ENCODE results near the gene CCDC57. TPM values are rescaled to one million over a fixed set of nuclear protein-coding genes. Genes with fewer than 3 reads are reported as not detected.

The CCDC57 gene
- total and polyA plus RNA-seq, 2 of the 4 experiments (the other 2 are of a cell fraction) = 7.3 to 31.3 TPM

- H2BK20ac ChIP-seq (ENCODE audit: low read depth, low read length) = no peak overlapping the region
- H3K36me3 ChIP-seq (ENCODE audit: control insufficient read depth, insufficient read depth, low read length) = no peaks in the 10 kb centered on the region
- H4K8ac ChIP-seq (ENCODE audit: low read depth in 2 of 2, low read length in 2 of 2) = no peak overlapping the region
- H3K4me1 ChIP-seq (ENCODE audit: control insufficient read depth, insufficient read depth, low read length) = peaks cover 14% of the 10 kb centered on the region
- no peak overlapping the region for H3K4ac ChIP-seq (ENCODE audit: low read depth, low read length)
- H3K14ac ChIP-seq (replicated peaks; ENCODE audit: low read depth, low read length) = no peak overlapping the region
- WGBS, 2 experiments (ENCODE audit: extremely low coverage in 2 of 2, insufficient read length in 1 of 2) = no CpG with 5 or more reads among the region's 10 CpGs
- no peak overlapping the region for H3K4me2 ChIP-seq (ENCODE audit: low read depth, low read length)
- ATAC-seq (ENCODE audit: low read depth) = no peak
- H4K91ac ChIP-seq (ENCODE audit: insufficient read depth, low read depth, low read length) = no peak overlapping the region
- H4K5ac ChIP-seq (ENCODE audit: low read depth, low read length) = no peak overlapping the region
- H3K27me3 ChIP-seq (ENCODE audit: control insufficient read depth, insufficient read depth, low read length) = no peaks in the 10 kb centered on the region
- in situ Hi-C loops (cut with MboI; ENCODE audit: low sequenced_read_pairs) = no loop called here
- peaks cover 9 to 50% of the 10 kb centered on the region in 2 experiments; a peak in 3 of 4 replicates for H3K79me1 ChIP-seq (ENCODE audit: low read depth in 1 of 2, low read length in 2 of 2)
- H2AK5ac ChIP-seq (ENCODE audit: low read depth, low read length) = no peak overlapping the region; the same call in 1 of the 2 replicates
- dilution Hi-C loops (cut with HindIII; ENCODE audit: low sequenced_read_pairs, unreplicated experiment) = no loop called here
- H3K18ac ChIP-seq (ENCODE audit: low read depth, low read length) = no peak overlapping the region
- H3K9me3 ChIP-seq (ENCODE audit: control insufficient read depth, insufficient read depth, low read length) = no peaks in the 10 kb centered on the region
- TF ChIP-seq POLR2A (IDR thresholded peaks at IDR 0.05; ENCODE audit: low read depth, low read length) (no peak), CEBPB (IDR thresholded peaks at IDR 0.05; ENCODE audit: low read depth, low read length) (no peak), MXI1 (IDR thresholded peaks at IDR 0.05; ENCODE audit: borderline replicate concordance, low read depth, low read length) (no peak), CTCF (conservative IDR thresholded peaks at IDR 0.05; ENCODE audit: low read depth, low read length) (no peak), FOS (IDR thresholded peaks at IDR 0.05; ENCODE audit: low read depth, low read length) (no peak), MAZ (IDR thresholded peaks at IDR 0.05; ENCODE audit: borderline replicate concordance, low read depth, low read length) (no peak), RCOR1 (IDR thresholded peaks at IDR 0.05; ENCODE audit: insufficient replicate concordance, low read length) (no peak), RFX5 (IDR thresholded peaks at IDR 0.05; ENCODE audit: low read depth, low read length) (no peak), MAFK (IDR thresholded peaks at IDR 0.05; ENCODE audit: low read depth, low read length) (no peak), USF2 (IDR thresholded peaks at IDR 0.05; ENCODE audit: low read depth, low read length) (no peak), RAD21 (IDR thresholded peaks at IDR 0.05; ENCODE audit: low read length) (no peak), ELK1 (IDR thresholded peaks at IDR 0.05; ENCODE audit: borderline replicate concordance, low read depth, low read length) (no peak), NFE2L2 (IDR thresholded peaks at IDR 0.05; ENCODE audit: low read depth, low read length) (no peak), BHLHE40 (IDR thresholded peaks at IDR 0.05; ENCODE audit: low read depth, low read length) (no peak), CHD1 (IDR thresholded peaks at IDR 0.05; ENCODE audit: low read depth, low read length) (no peak), SMC3 (IDR thresholded peaks at IDR 0.05; ENCODE audit: low read depth, low read length) (no peak)
- ChIA-PET CTCF (no interaction called here), POLR2A (ENCODE audit: unreplicated experiment) (no interaction called here)
- H3K9me1 ChIP-seq (ENCODE audit: insufficient read depth, low read length) = peaks cover 10% of the 10 kb centered on the region
- intact Hi-C loops (cut with micrococcal nuclease) = no loop called here
- no peak overlapping the region for H3K23ac ChIP-seq (ENCODE audit: low read depth, low read length)
- no peak overlapping the region for H3K4me3 ChIP-seq (ENCODE audit: insufficient read depth, low read depth, low read length)
- no peak overlapping the region for H2BK120ac ChIP-seq (ENCODE audit: low read depth, low read length)
- H2BK5ac ChIP-seq (ENCODE audit: low read depth, low read length, poor library complexity, severe bottlenecking) = no peak overlapping the region
- BruUV-seq (replicated peaks) = no TSS peak
- H2AFZ ChIP-seq (replicated peaks; ENCODE audit: low read length, poor library complexity) = no peak overlapping the region
- no peak overlapping the region for H3K27ac ChIP-seq (ENCODE audit: insufficient read depth, low read length)
- H2AK9ac ChIP-seq (replicated peaks; ENCODE audit: low read depth, low read length, poor library complexity) = no peak overlapping the region
- H3K56ac ChIP-seq (ENCODE audit: extremely low read depth, insufficient read depth, low read length) = no peak overlapping the region
- H3K9ac ChIP-seq (ENCODE audit: low read depth, low read length) = no peak overlapping the region
- no peak overlapping the region for H2BK15ac ChIP-seq (ENCODE audit: low read depth, low read length)
- H4K20me1 ChIP-seq (ENCODE audit: insufficient read depth, low read length) = no peaks in the 10 kb centered on the region
- no peak for DNase-seq
Observed at GRCh38 chr17:82222816-82223215, 10.2 kb upstream of the CCDC57 start.

Data from IMR-90 (cell line).